Measurements from ENCODE around the gene SORCS1.

Gene SORCS1

GRCh38 chr10:106567629-106568028 is 596.9 kb downstream of the SORCS1 start:
- DNase-seq, result no peak

GRCh38 chr10:106566873-106567272 is 597.6 kb downstream of the SORCS1 start:
- DNase-seq, result no peak

DNA sequence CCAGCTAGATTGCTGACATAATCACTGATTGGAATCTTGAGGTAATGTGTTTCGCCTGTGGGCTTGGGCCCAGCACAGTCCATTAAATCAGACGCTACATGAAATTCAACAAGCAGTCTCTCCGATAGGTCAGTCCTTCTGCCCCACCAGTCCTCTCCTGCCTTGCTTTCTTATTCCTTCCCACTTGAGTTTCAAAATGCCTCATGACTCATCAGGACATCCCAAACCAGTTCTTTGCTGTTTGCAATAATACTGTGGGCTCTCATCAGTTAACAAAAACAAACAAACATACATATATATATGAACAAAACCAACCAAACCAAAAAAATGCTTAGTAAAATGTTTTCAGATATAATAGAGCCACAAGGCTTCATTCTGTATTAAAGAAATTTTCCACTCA is 599.0 kb downstream of the SORCS1 start:
- DNase-seq, result no peak

DNA sequence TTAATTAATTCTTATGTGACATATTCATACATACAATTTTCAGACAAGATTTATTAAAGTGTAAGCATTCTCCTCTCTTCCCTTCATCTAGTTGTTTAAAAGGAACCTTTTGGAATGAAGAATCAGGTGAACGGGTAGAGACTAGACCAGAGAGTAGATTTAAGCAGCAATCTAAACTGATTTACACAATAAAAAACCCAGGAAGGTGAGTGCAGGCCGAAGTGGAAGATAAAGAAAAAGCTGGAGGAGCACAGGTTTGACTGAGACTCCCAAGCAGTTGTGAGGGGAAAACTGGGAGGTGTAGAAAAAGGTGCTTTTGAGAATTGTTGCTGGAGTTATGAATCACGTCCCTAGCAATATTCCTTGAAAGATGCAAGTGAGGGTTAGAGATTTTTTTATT is 601.1 kb downstream of the SORCS1 start:
- no peak for DNase-seq

DNA sequence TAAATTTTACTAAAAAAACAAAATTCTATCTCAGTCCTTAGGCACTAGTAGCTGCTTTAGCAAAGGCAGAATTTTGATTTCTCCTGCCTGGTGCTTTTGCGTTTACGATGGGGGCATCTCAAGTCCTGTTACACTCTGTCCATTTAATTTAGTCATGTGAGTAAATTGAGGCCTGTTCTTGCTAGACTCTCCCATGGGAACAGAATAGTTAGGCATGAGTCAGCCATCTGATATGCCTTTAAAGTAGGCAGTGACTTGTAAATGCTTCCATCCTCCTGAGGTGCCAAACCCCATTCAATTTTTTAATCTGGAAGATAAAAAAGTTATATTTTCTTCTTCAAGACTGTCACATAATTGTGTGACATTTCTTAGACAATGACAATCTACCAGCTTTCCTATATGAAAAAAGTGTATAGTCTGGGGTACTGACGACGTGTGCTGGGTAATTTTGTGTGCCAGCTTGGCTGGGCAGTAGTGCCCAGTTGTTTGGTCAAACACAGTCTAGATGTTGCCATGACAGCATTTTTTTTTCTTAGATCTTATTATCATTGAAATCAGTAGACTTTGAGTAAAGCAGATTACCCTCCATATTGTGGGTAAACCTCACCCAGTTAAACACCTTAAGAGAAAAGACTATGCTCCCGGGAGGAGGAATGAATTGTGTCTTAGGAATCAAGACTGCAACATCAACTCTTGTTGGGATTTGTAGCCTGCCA is 603.4 kb downstream of the SORCS1 start:
- no peak for DNase-seq

GRCh38 chr10:106559442-106559841 is 605.1 kb downstream of the SORCS1 start:
- no peak for DNase-seq

- DNase-seq, result no peak
Observed at GRCh38 chr10:106557951-106558733, 606.4 kb downstream of the SORCS1 start.

- DNase-seq, result no peak
Observed at GRCh38 chr10:106557053-106557452, 607.5 kb downstream of the SORCS1 start.

DNA sequence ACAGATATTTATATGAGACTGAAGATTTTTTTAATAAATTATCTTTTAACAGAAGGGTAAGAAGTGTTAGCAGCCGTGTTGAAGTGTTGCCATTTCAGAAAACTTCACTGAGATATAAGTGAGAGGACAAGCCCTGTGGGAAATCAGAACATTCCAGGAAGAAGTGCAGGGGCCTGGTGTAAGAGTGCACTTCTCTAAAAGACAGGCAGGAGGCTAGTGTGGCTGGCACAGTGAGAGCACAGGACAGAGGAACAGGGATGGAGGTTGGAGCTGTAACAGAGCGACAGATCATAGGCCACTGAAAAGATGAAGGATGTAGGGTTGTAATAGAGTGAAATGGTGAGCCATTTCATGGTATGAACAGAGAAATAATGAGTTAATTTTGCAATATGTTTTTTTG is 608.9 kb downstream of the SORCS1 start:
- no peak for DNase-seq

DNA sequence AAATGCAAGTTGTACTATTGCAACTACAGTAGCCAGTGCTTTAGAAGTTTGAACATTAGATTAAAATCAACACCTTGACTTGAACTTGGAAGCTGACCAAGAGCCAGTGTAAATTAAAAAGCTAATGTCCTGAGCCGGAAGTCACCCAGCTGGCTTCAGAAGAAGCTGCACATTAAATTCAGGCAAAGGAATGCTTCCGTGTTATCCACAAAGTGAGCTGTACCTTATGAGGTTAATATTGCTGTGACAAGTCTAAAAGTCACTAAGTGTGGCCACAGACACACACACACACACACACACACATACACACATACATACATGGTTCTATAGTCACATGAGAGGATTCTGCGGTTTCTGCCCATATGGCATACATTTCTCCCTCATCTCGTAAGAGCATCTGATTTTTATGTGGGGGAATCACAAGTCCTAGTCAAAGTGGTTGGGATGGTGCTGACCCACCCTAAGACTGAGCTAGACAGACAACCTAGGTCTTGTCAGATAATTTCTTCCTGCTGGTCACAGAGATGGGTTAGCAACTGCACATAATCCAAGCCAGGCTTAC is 612.9 kb downstream of the SORCS1 start:
- no peak for DNase-seq

GRCh38 chr10:106548832-106549231 is 615.7 kb downstream of the SORCS1 start:
- DNase-seq, result no peak

- no peak for DNase-seq
Observed at GRCh38 chr10:106547047-106547635, 617.4 kb downstream of the SORCS1 start.

GRCh38 chr10:106542461-106542860 is 622.0 kb downstream of the SORCS1 start:
- DNase-seq, result no peak

- no peak for DNase-seq
Observed at GRCh38 chr10:106540645-106541044, 623.9 kb downstream of the SORCS1 start.

GRCh38 chr10:106537866-106538265 is 626.6 kb downstream of the SORCS1 start:
- no peak for DNase-seq

DNA sequence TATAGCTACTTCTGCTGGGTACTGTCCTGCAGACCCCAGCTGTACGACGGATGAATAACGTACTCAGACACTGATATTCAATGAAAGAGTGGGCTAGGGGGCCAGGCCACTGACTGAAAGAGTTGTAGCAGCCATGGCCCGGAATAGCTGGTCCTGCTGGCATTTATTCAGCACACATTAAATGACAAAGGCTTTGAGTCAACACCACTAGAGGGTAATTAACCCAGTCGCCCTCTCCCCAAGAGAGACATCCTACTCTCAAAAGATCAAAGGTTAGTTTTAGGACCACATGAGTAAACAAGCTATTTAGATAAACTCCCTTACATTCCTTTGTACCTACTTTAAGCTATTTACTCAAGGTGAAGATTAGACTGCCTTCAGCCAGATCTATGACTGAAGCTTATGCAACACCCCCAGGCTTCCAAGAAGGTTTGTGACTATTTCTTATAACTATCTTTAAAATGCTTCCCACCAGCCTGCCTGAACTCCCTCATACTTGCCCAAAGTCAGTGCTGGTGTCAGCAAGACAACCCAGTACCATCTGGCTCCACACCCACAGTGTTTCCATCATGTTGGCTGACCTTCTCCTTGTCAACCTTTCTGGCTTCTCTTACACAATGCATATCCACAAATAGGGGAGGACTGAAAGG is 629.1 kb downstream of the SORCS1 start:
- no peak for DNase-seq

GRCh38 chr10:106534441-106534840 is 630.1 kb downstream of the SORCS1 start:
- no peak for DNase-seq

DNA sequence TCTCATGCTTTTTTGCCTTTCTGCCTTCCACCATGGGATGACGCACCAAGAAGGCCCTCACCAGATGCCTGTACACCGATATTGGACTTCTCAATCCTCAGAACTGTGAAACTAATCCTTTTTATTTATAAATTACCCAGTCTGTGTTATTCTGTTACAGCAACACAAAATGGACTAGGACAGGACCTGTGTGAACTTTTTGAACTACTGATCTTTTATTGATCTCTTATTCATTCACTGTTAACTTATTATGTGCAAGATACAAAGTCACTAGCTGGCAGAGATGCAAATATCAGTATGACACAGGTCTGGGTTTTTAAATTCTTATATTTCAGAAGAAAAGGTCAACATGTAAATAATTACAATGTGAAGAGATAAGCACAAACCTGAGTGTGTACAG is 635.8 kb downstream of the SORCS1 start:
- DNase-seq, result no peak

DNA sequence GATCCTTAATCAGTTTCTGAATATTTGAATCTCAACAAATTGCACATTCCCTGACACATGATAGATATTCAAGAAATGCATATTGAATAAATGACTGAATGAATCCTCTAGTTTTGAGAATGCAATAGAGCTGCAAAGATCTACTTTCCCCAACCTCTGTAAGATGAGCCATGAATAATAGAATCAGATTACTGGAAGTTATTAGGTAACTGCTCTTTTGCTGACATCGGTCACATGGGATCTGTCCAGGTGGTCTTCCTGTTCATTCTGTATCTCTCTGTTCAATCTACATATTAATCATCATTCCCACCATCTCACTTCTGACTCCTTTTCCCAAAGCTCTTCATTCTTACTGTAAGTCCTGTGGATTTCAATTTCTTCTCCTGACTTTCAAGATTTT is 638.7 kb downstream of the SORCS1 start:
- DNase-seq, result no peak
